HG02870 (cell line): Measurements from ENCODE around the gene HPCAL1.
A peak's percentile ranks its signal among the peaks of the same experiment; 100 is the strongest.

Source experiments
- ATAC-seq: cut with Tn5 transposase; IDR thresholded peaks from one replicate; pipeline ENCODE4 v1.9.1; 2021; ENCODE audit warnings: mild to moderate bottlenecking, moderate library complexity; ENCODE audit not compliant: unreplicated experiment

The HPCAL1 gene

GRCh38 chr2:10366601-10367270 is 64.0 kb downstream of the HPCAL1 start:
- no peak for ATAC-seq

- ATAC-seq: no peak
Observed at GRCh38 chr2:10367472-10368439, 65.1 kb downstream of the HPCAL1 start.

GRCh38 chr2:10368491-10369231 is 66.0 kb downstream of the HPCAL1 start:
- no peak for ATAC-seq

GRCh38 chr2:10369269-10370255 is 66.9 kb downstream of the HPCAL1 start:
- no peak for ATAC-seq

- ATAC-seq: no peak
Observed at GRCh38 chr2:10370390-10370789, 67.7 kb downstream of the HPCAL1 start.

GRCh38 chr2:10370895-10371294 is 68.2 kb downstream of the HPCAL1 start:
- ATAC-seq: no peak

GRCh38 chr2:10371441-10372196 is 68.9 kb downstream of the HPCAL1 start:
- ATAC-seq: no peak

- no peak for ATAC-seq
Observed at GRCh38 chr2:10372203-10372861, 69.6 kb downstream of the HPCAL1 start.

- no peak for ATAC-seq
Observed at GRCh38 chr2:10372862-10373240, 70.1 kb downstream of the HPCAL1 start.

- ATAC-seq: no peak
Observed at GRCh38 chr2:10373931-10374330, 71.2 kb downstream of the HPCAL1 start.

- no peak for ATAC-seq
Observed at GRCh38 chr2:10374362-10374943, 71.7 kb downstream of the HPCAL1 start.

- ATAC-seq: no peak
Observed at GRCh38 chr2:10375570-10376281, 73.0 kb downstream of the HPCAL1 start.

GRCh38 chr2:10377052-10377746 is 74.5 kb downstream of the HPCAL1 start:
- no peak for ATAC-seq

GRCh38 chr2:10377747-10378085 is 75.0 kb downstream of the HPCAL1 start:
- no peak for ATAC-seq

- peak; percentile 77 for ATAC-seq
Observed at GRCh38 chr2:10378189-10378588, 75.5 kb downstream of the HPCAL1 start.

- no peak for ATAC-seq
Observed at GRCh38 chr2:10380048-10380926, 77.6 kb downstream of the HPCAL1 start.

GRCh38 chr2:10381997-10382353 is 79.3 kb downstream of the HPCAL1 start:
- no peak for ATAC-seq
